ENCODE measurements around the gene MEF2A. TPM values are rescaled to one million over a fixed set of nuclear protein-coding genes. Genes with fewer than 3 reads are reported as not detected.

Gene MEF2A
- total RNA-seq, 1 experiment from 2014 or later = 30.7 TPM

DNA sequence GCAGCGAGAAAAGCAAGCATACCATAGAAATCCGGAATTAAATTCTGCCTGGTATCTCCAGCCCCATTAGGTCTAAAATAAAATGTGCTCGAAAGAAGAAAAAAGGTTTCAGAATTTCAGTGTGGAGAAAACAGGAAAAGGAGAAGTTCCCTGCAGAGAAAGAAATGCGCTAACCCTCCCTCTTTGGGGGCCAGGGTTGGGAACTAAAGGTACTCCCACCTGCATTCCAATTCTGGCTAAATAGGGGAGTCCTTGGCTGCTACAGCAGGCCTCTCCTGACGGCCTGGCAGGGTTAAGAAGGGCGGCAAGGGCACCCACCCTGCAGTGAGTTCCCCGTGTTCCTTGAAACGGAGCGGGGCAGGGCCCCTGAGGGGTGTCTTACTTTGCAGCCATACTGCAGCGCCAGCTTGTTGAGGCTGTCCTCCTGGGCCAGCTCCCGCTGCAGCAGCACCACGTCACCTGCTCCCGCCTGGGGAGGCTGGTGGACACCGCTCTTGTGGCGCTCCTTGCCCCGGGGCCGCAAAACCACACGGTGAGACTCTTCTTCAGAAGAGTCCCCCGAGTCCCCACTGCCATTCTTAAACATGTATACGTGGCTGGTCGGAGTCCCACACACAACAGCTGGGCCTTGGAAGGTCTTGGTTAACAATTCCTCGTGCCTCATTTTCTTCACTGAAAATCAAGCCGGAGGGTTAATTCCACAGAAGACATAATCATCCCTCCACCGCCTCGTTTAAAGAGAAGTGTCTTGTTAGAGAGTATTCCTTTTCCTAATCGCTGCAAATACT is 165.7 kb downstream of the MEF2A start:
- ATAC-seq = peak; percentile 13
- DNase-seq (ENCODE audit: low spot score) = peak; percentile 43
- H3K9me3 Mint-ChIP-seq = no peaks in the 10 kb centered on the region
- H3K36me3 Mint-ChIP-seq = peaks cover 3% of the 10 kb centered on the region; the same call in 1 of the 2 replicates
- no peak for TF ChIP-seq HMGA2 (CRISPR knock-in tag; IDR thresholded peaks at IDR 0.05)
- TF ChIP-seq GABPB1 (CRISPR knock-in tag; IDR thresholded peaks at IDR 0.05) = no peak
- TF ChIP-seq ZNF219 (CRISPR knock-in tag; IDR thresholded peaks at IDR 0.05; ENCODE audit: borderline replicate concordance) = no peak
- TF ChIP-seq ZBTB21 (CRISPR knock-in tag; IDR thresholded peaks at IDR 0.05; ENCODE audit: borderline replicate concordance) = no peak
- TF ChIP-seq, protein P1, sequence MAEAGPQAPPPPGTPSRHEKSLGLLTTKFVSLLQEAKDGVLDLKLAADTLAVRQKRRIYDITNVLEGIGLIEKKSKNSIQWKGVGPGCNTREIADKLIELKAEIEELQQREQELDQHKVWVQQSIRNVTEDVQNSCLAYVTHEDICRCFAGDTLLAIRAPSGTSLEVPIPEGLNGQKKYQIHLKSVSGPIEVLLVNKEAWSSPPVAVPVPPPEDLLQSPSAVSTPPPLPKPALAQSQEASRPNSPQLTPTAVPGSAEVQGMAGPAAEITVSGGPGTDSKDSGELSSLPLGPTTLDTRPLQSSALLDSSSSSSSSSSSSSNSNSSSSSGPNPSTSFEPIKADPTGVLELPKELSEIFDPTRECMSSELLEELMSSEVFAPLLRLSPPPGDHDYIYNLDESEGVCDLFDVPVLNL (CRISPR knock-in tag; IDR thresholded peaks at IDR 0.05; ENCODE audit: borderline replicate concordance, low read depth) = no peak
- no peak for TF ChIP-seq RELA (CRISPR knock-in tag; IDR thresholded peaks at IDR 0.05; ENCODE audit: borderline replicate concordance)
- TF ChIP-seq, protein P2, sequence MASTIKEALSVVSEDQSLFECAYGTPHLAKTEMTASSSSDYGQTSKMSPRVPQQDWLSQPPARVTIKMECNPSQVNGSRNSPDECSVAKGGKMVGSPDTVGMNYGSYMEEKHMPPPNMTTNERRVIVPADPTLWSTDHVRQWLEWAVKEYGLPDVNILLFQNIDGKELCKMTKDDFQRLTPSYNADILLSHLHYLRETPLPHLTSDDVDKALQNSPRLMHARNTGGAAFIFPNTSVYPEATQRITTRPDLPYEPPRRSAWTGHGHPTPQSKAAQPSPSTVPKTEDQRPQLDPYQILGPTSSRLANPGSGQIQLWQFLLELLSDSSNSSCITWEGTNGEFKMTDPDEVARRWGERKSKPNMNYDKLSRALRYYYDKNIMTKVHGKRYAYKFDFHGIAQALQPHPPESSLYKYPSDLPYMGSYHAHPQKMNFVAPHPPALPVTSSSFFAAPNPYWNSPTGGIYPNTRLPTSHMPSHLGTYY (CRISPR knock-in tag; IDR thresholded peaks at IDR 0.05) = no peak
- no peak for TF ChIP-seq ELF4 (CRISPR knock-in tag; IDR thresholded peaks at IDR 0.05; ENCODE audit: low read depth)
- no peak for TF ChIP-seq MYBL2 (CRISPR knock-in tag; IDR thresholded peaks at IDR 0.05)
- H3K27me3 Mint-ChIP-seq (ENCODE audit: low read depth) = peaks cover 7% of the 10 kb centered on the region
- H3K4me3 Mint-ChIP-seq = peak overlapping the region; percentile 79
- POLR2A ChIA-PET = interaction anchor here (0.6 kb wide), 1 partner anchor 1904 kb away, joined by 3 read pairs; no protein-coding TSS in a partner anchor
- peak overlapping the region; percentile 92 for H3K27ac Mint-ChIP-seq
- CTCF ChIA-PET = interaction anchor here (1.0 to 6.3 kb wide), 5 partner anchors 19 to 459 kb away, joined by 3 to 80 read pairs (median 10); no protein-coding TSS in a partner anchor
- peaks cover 35% of the 10 kb centered on the region for H3K4me1 Mint-ChIP-seq

- no peak for DNase-seq (ENCODE audit: low spot score)
- ChIA-PET POLR2A (interaction anchor here (0.6 to 1.5 kb wide), 2 partner anchors 167 to 1903 kb away, joined by 3 to 4 read pairs; no protein-coding TSS in a partner anchor), CTCF (interaction anchor here (1.1 to 6.3 kb wide), 8 partner anchors 20 to 479 kb away, joined by 4 to 80 read pairs (median 12); no protein-coding TSS in a partner anchor)
- no peak overlapping the region for H3K27ac Mint-ChIP-seq
- TF ChIP-seq, protein P3, sequence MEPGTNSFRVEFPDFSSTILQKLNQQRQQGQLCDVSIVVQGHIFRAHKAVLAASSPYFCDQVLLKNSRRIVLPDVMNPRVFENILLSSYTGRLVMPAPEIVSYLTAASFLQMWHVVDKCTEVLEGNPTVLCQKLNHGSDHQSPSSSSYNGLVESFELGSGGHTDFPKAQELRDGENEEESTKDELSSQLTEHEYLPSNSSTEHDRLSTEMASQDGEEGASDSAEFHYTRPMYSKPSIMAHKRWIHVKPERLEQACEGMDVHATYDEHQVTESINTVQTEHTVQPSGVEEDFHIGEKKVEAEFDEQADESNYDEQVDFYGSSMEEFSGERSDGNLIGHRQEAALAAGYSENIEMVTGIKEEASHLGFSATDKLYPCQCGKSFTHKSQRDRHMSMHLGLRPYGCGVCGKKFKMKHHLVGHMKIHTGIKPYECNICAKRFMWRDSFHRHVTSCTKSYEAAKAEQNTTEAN (CRISPR knock-in tag; IDR thresholded peaks at IDR 0.05) = no peak
- 0 out of 2 replicates have a peak, but pooled peaks have one; percentile 8 for TF ChIP-seq KAT7 (CRISPR knock-in tag; IDR thresholded peaks at IDR 0.05; ENCODE audit: borderline replicate concordance)
- H3K4me3 Mint-ChIP-seq = peak overlapping the region; percentile 79
- H3K9me3 Mint-ChIP-seq = no peaks in the 10 kb centered on the region
- peaks cover 7% of the 10 kb centered on the region for H3K27me3 Mint-ChIP-seq (ENCODE audit: low read depth)
- no peaks in the 10 kb centered on the region; the same call in 1 of the 2 replicates for H3K36me3 Mint-ChIP-seq
- peaks cover 31% of the 10 kb centered on the region for H3K4me1 Mint-ChIP-seq
- no peak for ATAC-seq
Measured at GRCh38 chr15:99732124-99732750, 166.5 kb downstream of the MEF2A start.

GRCh38 chr15:99732751-99733267 is 167.0 kb downstream of the MEF2A start:
- Mint-ChIP-seq H3K4me1 (peaks cover 31% of the 10 kb centered on the region), H3K36me3 (no peaks in the 10 kb centered on the region; the same call in 1 of the 2 replicates), H3K27ac (no peak overlapping the region), H3K4me3 (peak overlapping the region; percentile 79), H3K27me3 (ENCODE audit: low read depth) (peaks cover 7% of the 10 kb centered on the region), H3K9me3 (no peaks in the 10 kb centered on the region)
- no peak for DNase-seq (ENCODE audit: low spot score)
- ATAC-seq = peak; percentile 10
- ChIA-PET POLR2A (interaction anchor here (0.6 to 1.5 kb wide), 4 partner anchors 17 to 168 kb away, joined by 3 to 4 read pairs (median 3); no protein-coding TSS in a partner anchor), CTCF (interaction anchor here (0.6 to 6.3 kb wide), 17 partner anchors 12 to 519 kb away, joined by 3 to 80 read pairs (median 4); partner anchors contain the start of gene LRRC28)
- TF ChIP-seq ZNF671 (CRISPR knock-in tag; IDR thresholded peaks at IDR 0.05) = no peak
- peak; percentile 1; the same call in 1 of the 2 replicates for TF ChIP-seq KAT7 (CRISPR knock-in tag; IDR thresholded peaks at IDR 0.05; ENCODE audit: borderline replicate concordance)
- TF ChIP-seq ZBTB21 (CRISPR knock-in tag; IDR thresholded peaks at IDR 0.05; ENCODE audit: borderline replicate concordance) = no peak
- TF ChIP-seq NR2C2 (CRISPR knock-in tag; IDR thresholded peaks at IDR 0.05) = peak; percentile 60; the same call in 1 of the 2 replicates
- TF ChIP-seq JUN (CRISPR knock-in tag; IDR thresholded peaks at IDR 0.05) = no peak
- TF ChIP-seq, protein P4, sequence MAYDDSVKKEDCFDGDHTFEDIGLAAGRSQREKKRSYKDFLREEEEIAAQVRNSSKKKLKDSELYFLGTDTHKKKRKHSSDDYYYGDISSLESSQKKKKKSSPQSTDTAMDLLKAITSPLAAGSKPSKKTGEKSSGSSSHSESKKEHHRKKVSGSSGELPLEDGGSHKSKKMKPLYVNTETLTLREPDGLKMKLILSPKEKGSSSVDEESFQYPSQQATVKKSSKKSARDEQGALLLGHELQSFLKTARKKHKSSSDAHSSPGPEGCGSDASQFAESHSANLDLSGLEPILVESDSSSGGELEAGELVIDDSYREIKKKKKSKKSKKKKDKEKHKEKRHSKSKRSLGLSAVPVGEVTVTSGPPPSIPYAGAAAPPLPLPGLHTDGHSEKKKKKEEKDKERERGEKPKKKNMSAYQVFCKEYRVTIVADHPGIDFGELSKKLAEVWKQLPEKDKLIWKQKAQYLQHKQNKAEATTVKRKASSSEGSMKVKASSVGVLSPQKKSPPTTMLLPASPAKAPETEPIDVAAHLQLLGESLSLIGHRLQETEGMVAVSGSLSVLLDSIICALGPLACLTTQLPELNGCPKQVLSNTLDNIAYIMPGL (CRISPR knock-in tag; IDR thresholded peaks at IDR 0.05) = peak; percentile 45; the same call in 1 of the 2 replicates
